ENCODE data around the gene ABI1.

The ABI1 gene

GRCh38 chr10:26697163-26697921 lies 163.4 kb downstream of the ABI1 start, which contains the start of gene PDSS1:
Gene PDSS1, plus strand, starts transcription at chr10:26697701. Its CDS starts 11 bp downstream, at chr10:26697712.
- Histone ChIP-seq H3K9me3 (ENCODE audit: control insufficient read depth, low read length) (no peaks in the 10 kb centered on the region), H3K4me1 (peaks cover 4% of the 10 kb centered on the region), H3K79me2 (peaks cover 3% of the 10 kb centered on the region), H3K4me3 (ENCODE audit: low read depth, low read length) (peak within 1 kb of the TSS; percentile 86), H2AFZ (peak within 1 kb of the TSS; percentile 92), H3K9ac (no peak within 1 kb of the TSS), H3K27me3 (ENCODE audit: control insufficient read depth, insufficient read depth, low read length) (no peaks in the 10 kb centered on the region), H3K36me3 (ENCODE audit: control insufficient read depth, insufficient read depth, low read length) (no peaks in the 10 kb centered on the region), H3K27ac (peak within 1 kb of the TSS; percentile 88), H3K4me2 (ENCODE audit: low read length) (peak within 1 kb of the TSS; percentile 87)
- TF ChIP-seq, protein P1, sequence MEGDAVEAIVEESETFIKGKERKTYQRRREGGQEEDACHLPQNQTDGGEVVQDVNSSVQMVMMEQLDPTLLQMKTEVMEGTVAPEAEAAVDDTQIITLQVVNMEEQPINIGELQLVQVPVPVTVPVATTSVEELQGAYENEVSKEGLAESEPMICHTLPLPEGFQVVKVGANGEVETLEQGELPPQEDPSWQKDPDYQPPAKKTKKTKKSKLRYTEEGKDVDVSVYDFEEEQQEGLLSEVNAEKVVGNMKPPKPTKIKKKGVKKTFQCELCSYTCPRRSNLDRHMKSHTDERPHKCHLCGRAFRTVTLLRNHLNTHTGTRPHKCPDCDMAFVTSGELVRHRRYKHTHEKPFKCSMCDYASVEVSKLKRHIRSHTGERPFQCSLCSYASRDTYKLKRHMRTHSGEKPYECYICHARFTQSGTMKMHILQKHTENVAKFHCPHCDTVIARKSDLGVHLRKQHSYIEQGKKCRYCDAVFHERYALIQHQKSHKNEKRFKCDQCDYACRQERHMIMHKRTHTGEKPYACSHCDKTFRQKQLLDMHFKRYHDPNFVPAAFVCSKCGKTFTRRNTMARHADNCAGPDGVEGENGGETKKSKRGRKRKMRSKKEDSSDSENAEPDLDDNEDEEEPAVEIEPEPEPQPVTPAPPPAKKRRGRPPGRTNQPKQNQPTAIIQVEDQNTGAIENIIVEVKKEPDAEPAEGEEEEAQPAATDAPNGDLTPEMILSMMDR (IDR thresholded peaks at IDR 0.05), result no peak

- H3K79me2 ChIP-seq, result peaks cover 3% of the 10 kb centered on the region
- H3K9ac ChIP-seq, result no peak overlapping the region
- H3K4me3 ChIP-seq (ENCODE audit: low read depth, low read length), result peak overlapping the region; percentile 86
- TF ChIP-seq, protein P1 (IDR thresholded peaks at IDR 0.05), result no peak
- H3K36me3 ChIP-seq (ENCODE audit: control insufficient read depth, insufficient read depth, low read length), result no peaks in the 10 kb centered on the region
- peak overlapping the region; percentile 88 for H3K27ac ChIP-seq
- H3K4me2 ChIP-seq (ENCODE audit: low read length), result peak overlapping the region; percentile 87
- no peaks in the 10 kb centered on the region for H3K27me3 ChIP-seq (ENCODE audit: control insufficient read depth, insufficient read depth, low read length)
- H3K9me3 ChIP-seq (ENCODE audit: control insufficient read depth, low read length), result no peaks in the 10 kb centered on the region
- H3K4me1 ChIP-seq, result peaks cover 4% of the 10 kb centered on the region
- peak overlapping the region; percentile 92 for H2AFZ ChIP-seq
Observed at GRCh38 chr10:26696786-26697162, 164.0 kb downstream of the ABI1 start.

Measured in parathyroid adenoma (tissue), 2 donors.